GM12872 (cell line): ENCODE results near the gene KIAA1671.

Source experiments
- CTCF ChIP-seq: IDR thresholded peaks from 3 replicates; pipeline ENCODE4 v1.5.1; 2011; ENCODE audit warnings: low read depth, mild to moderate bottlenecking, low read length, moderate library complexity; ENCODE audit not compliant: insufficient read depth

Gene KIAA1671

GRCh38 chr22:24985826-24986214 is 33.3 kb downstream of the KIAA1671 start:
- TF ChIP-seq CTCF, result no peak

DNA sequence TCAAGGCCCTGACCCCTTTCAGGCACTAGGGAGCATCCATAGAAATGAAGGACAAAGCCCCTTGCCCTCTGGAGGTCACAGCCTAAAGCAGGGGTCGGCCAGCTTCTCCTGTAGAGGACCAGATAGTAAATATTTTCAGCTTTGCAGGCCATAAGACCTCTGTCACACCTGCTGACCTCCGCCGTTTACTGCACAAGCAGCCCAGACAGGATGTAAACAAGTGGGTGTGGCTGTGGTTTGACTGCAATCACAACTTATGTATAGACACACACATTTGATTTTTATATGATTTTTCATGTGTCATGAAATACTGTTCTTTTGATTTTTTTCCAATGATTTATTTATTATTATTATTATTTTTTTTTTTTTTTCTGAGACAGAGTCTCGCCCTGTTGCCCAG is 34.3 kb downstream of the KIAA1671 start:
- TF ChIP-seq CTCF, result no peak

DNA sequence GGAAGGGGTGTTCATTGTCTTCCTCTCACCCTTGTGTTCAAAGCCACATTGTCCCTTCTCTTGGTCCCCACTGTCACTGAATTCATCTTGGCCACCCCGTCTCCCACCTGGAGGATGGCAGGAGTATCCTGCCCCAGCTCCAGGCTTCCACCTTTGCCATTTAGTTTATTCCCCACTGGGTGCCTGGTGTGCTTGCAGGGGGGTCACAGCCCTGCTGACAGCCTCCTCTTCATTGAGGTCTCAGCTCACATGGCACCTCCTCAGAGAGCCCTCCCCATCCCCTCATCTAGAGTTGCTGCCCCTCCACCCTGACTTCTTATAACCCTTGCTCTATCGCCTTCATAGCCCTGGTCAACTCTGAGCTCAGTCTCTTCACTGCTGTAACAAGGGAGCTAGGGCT is 36.6 kb downstream of the KIAA1671 start:
- no peak for TF ChIP-seq CTCF

DNA sequence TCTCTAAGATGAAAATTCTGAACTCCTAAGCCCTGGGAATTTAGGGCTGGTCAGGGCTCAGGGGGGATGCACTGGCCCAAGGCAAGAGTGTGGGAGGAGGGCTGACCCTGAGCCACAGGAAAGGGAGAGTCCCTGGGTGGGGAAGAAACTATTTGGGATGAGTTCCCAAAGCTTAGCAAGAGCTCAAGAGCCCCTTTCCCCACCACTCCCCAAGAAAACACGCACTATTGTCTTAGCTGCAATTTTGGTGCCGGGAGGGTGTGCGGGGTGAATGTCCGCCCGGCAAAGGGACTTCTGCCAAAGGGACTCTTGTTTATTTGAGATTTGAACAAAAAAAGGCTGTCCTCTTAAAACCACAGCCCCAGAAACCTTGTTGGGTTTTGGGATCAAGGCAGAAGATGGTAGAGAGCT is 37.0 kb downstream of the KIAA1671 start:
- no peak for TF ChIP-seq CTCF

GRCh38 chr22:24990344-24990905 is 37.9 kb downstream of the KIAA1671 start:
- TF ChIP-seq CTCF, result no peak

- TF ChIP-seq CTCF, result no peak
Observed at GRCh38 chr22:24992946-24993345, 40.4 kb downstream of the KIAA1671 start.

DNA sequence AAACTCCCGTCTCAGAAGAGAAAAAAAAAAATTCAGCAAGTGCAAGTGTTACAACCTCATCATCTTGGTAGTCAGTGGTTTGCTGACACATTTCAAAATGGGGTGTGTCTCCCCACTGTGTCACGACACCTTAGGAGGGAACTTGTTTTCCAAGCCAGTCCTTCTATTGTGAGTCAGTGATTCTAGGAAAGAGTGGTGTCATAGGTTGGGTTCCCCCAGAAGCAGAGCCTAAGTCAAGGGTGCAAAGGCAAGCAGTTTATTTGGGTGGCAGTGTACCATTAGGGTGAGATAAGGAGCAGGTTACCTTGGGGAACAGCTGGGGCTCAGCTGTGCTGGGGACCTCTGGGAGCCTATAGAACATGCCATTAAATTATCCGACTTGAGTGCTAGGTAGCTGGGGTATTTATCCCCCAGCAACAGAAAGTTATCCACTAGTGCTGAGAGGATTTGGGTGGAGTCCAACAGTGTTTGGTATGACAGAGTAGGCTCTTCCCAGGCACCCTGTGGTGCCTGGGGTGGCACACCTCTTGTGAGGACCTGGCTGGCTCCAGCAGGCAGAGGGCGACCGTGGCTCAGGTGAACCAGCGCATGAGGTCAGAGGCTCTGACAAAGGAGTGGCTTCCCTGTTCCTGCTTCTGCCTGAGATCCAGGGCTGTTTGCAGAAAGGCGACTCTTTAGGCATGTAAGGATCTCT is 41.7 kb downstream of the KIAA1671 start:
- TF ChIP-seq CTCF, result no peak
